Tibial nerve (tissue), 4 donors: Measurements from ENCODE around the gene SDK2. TPM values are rescaled to one million over a fixed set of nuclear protein-coding genes. Genes with fewer than 3 reads are reported as not detected.

Source experiments
- DNase-seq, 2 donors: peaks; one replicate each; pipeline ENCODE4 v3.0.0-alpha.2; 2019; ENCODE audit warnings: low spot score in 2 of 2
- H3K27ac ChIP-seq, 4 donors: fragments of 200-600 bp; sonication (generic) in 3 of 4; one replicate each; pipeline ENCODE4 v1.5.1; 2017 to 2019; ENCODE audit warnings: mild to moderate bottlenecking in 1 of 4
- H3K27me3 ChIP-seq, 2 donors: fragments of 200-600 bp; sonication (generic) in 1 of 2; one replicate each; pipeline versions ENCODE4 v1.5.1 to v1.6.0; 2017 to 2019
- H3K36me3 ChIP-seq, 3 donors: fragments of 200-600 bp; sonication (generic); one replicate each; pipeline ENCODE4 v1.5.1; 2018 to 2019
- H3K4me1 ChIP-seq, 4 donors: fragments of 200-600 bp; sonication (generic) in 3 of 4; one replicate each; pipeline ENCODE4 v1.5.1; 2017 to 2019
- H3K4me3 ChIP-seq, 4 donors: fragments of 200-600 bp; sonication (generic) in 3 of 4; one replicate each; pipeline ENCODE4 v1.5.1; 2017 to 2019; ENCODE audit warnings: mild to moderate bottlenecking in 1 of 4, moderate library complexity in 1 of 4
- H3K9me3 ChIP-seq, 4 donors: fragments of 200-600 bp; sonication (generic) in 3 of 4; one replicate each; pipeline ENCODE4 v1.5.1; 2017 to 2019
- EP300 ChIP-seq, 2 donors: sonication (generic); formaldehyde crosslinking; IDR thresholded peaks; one replicate each; pipeline ENCODE4 v1.6.1; 2017; ENCODE audit warnings: antibody characterized with exemption in 2 of 2, mild to moderate bottlenecking in 1 of 2
- POLR2A ChIP-seq, 2 donors: fragments of 450-650 bp; IDR thresholded peaks; one replicate each; pipeline ENCODE4 v1.6.1; 2017; ENCODE audit warnings: antibody characterized with exemption in 2 of 2, mild to moderate bottlenecking in 2 of 2, moderate library complexity in 2 of 2
- WGBS, 2 donors: methylation state at CpG; one replicate each; pipeline ENCODE4 v1.1.5; 2018; 5-methylcytosine and 5-hydroxymethylcytosine counted together
- total RNA-seq, 4 donors: library from RNA; depleted of rRNA; stranded (reverse); fragments of >200 nt; gene quantifications; one replicate each; pipeline ENCODE4 v1.1.0, GENCODE V29; 2016
- TF ChIP-seq, protein P1 (sequence below), 5 experiments: fragments of 200-600 bp in 3 of 5; fragments of 450-650 bp in 2 of 5; sonication (generic) in 3 of 5; IDR thresholded peaks; one replicate each; pipeline ENCODE4 v1.5.1; 2016 to 2019; ENCODE audit warnings: antibody characterized with exemption in 5 of 5, mild to moderate bottlenecking in 3 of 5, moderate library complexity in 2 of 5

SDK2 gene
- total RNA-seq, 4 donors from 2014 or later: 3.1 to 6.3 (median 4.6) TPM

DNA sequence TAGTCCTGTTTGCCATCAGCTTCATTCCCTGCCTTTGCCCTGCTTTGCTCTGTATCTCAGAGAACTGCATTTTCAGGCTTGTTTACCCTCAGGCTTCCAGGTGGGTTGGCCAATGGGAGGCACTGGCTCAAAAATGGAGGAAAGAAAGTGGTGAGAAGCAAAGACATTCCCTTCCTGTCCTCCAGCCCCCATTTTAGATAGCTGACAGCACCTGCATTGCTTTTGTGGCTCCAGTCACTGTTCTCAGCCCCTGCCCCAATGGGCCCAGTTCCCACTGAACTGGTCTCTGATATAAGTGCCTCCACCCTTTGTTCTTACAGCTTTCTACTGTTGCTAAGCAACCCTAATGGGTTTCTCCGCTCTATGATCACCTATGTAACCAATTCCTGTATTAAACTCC lies 19.4 kb upstream of the SDK2 start:
- no peaks in the 10 kb centered on the region for H3K9me3 ChIP-seq
- no peaks in the 10 kb centered on the region for H3K36me3 ChIP-seq
- no peak overlapping the region for H3K27ac ChIP-seq
- H3K4me1 ChIP-seq: no peaks in the 10 kb centered on the region
- TF ChIP-seq POLR2A (IDR thresholded peaks at IDR 0.05) (no peak), EP300 (IDR thresholded peaks at IDR 0.05) (no peak)
- TF ChIP-seq, protein P1, sequence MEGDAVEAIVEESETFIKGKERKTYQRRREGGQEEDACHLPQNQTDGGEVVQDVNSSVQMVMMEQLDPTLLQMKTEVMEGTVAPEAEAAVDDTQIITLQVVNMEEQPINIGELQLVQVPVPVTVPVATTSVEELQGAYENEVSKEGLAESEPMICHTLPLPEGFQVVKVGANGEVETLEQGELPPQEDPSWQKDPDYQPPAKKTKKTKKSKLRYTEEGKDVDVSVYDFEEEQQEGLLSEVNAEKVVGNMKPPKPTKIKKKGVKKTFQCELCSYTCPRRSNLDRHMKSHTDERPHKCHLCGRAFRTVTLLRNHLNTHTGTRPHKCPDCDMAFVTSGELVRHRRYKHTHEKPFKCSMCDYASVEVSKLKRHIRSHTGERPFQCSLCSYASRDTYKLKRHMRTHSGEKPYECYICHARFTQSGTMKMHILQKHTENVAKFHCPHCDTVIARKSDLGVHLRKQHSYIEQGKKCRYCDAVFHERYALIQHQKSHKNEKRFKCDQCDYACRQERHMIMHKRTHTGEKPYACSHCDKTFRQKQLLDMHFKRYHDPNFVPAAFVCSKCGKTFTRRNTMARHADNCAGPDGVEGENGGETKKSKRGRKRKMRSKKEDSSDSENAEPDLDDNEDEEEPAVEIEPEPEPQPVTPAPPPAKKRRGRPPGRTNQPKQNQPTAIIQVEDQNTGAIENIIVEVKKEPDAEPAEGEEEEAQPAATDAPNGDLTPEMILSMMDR (IDR thresholded peaks at IDR 0.05): no peak
- H3K4me3 ChIP-seq: no peak overlapping the region
- no peak for DNase-seq
- H3K27me3 ChIP-seq: no peaks in the 10 kb centered on the region
- 86 to 89% methylated on average over 1 of the region's 1 CpG for WGBS, 2 donors

DNA sequence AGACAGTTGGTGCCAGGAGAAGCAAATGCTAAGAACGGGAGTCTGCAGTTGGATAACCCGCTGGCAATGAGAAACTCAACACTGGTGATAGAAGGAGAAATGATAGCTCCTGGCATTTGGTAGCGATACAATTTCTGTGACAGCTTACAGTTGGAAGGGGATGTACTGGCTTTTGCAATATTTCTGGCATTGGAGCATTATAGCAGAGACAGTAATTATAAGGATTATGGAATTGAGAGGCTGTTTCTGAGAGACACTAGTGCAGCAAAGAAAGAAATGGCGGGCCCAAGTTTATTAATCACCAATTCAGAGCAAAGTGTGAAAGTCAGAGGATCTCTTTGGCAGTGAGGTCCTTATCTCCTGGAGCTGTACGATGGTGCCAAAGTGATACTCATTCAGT lies 16.1 kb upstream of the SDK2 start:
- peaks cover 0 to 6% (median 0%) of the 10 kb centered on the region in 4 donors for H3K4me1 ChIP-seq
- no peak for DNase-seq
- 88 to 90% methylated on average over 5 of the region's 5 CpGs for WGBS, 2 donors
- TF ChIP-seq POLR2A (IDR thresholded peaks at IDR 0.05) (no peak), EP300 (IDR thresholded peaks at IDR 0.05) (no peak)
- TF ChIP-seq, protein P1 (IDR thresholded peaks at IDR 0.05): no peak
- no peaks in the 10 kb centered on the region for H3K27me3 ChIP-seq
- H3K27ac ChIP-seq: no peak overlapping the region
- H3K9me3 ChIP-seq: no peaks in the 10 kb centered on the region
- no peaks in the 10 kb centered on the region for H3K36me3 ChIP-seq
- H3K4me3 ChIP-seq: no peak overlapping the region

DNA sequence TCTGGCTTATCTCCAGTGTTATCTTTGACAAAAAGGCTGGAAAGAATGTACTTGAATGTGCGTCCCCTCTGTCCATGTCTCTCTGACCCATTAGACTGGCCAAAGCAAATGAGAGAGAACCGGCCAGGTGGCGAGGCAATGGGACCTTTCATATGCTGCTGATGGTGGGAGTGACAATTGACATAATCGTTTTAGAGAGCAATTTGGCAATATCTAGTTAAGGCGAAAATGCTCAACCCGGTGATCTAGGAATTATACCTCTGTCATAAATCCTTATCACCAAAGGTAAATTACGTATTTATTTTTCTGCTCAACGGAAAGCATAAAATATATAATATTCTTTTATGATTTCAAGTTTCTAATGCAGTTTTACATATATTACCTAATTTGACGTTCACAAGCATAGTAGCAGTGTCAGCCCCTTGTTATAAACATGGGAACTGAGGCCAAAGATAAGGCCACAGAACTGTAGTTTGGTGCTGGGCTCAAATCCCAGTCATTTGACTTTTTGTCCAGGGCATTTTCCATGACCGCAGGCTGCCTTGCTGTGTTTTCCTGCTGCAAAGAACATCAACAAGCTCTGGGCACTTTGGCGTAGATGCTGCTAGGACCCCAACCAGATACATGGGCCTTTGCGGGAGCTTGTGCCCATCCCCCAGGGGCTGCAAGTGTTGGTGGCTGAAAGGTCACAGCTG lies 14.7 kb upstream of the SDK2 start:
- no peak for DNase-seq
- TF ChIP-seq, protein P1 (IDR thresholded peaks at IDR 0.05): no peak
- TF ChIP-seq POLR2A (IDR thresholded peaks at IDR 0.05) (no peak), EP300 (IDR thresholded peaks at IDR 0.05) (no peak)
- Histone ChIP-seq H3K4me3 (no peak overlapping the region), H3K4me1 (peaks cover 0 to 6% (median 0%) of the 10 kb centered on the region in 4 donors), H3K36me3 (no peaks in the 10 kb centered on the region), H3K27me3 (no peaks in the 10 kb centered on the region), H3K9me3 (peaks cover 0 to 7% (median 0%) of the 10 kb centered on the region in 4 donors), H3K27ac (no peak overlapping the region)
- 83% methylated on average over 12 of the region's 12 CpGs for WGBS, 2 donors

DNA sequence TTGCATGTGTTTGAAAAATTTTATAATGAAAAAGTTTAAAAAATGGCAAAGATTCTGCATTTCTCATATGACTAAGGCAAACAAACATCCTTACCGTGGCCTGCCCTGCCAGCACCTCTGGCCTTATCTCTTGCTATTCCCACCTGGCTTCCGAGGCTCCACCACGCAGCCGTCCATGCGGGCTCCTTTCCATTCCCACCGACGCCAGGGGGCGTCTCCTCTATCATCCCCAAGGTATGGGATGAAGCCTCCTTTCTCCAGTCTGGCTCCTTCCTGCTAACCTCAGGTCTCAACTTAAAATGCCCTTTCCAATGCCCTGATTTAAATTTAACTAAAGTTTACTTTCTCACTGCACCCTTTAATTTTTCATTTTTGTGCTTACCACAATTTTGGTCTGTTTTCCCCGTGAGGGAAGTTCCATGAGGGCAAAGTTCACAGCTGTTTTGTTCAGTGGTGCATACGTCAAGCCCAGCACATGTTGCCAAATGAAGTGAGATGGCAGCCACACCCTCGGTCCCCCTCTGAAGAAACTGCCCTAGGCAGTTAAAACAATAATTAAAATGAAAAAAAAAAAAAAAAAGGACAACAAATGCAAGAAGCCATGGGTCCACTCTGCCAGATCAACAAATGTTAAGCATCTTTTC lies 13.3 kb upstream of the SDK2 start:
- Histone ChIP-seq H3K27me3 (no peaks in the 10 kb centered on the region), H3K27ac (no peak overlapping the region), H3K9me3 (peaks cover 0 to 19% (median 0%) of the 10 kb centered on the region in 4 donors), H3K36me3 (no peaks in the 10 kb centered on the region), H3K4me3 (no peak overlapping the region), H3K4me1 (peaks cover 0 to 6% (median 0%) of the 10 kb centered on the region in 4 donors)
- DNase-seq: peak in 1 of 2 donors; percentile 28
- 12 to 15% methylated on average over 11 of the region's 11 CpGs for WGBS, 2 donors
- TF ChIP-seq EP300 (IDR thresholded peaks at IDR 0.05): no peak
- TF ChIP-seq, protein P1 (IDR thresholded peaks at IDR 0.05): peak; percentile 20 to 36 (median 28)

DNA sequence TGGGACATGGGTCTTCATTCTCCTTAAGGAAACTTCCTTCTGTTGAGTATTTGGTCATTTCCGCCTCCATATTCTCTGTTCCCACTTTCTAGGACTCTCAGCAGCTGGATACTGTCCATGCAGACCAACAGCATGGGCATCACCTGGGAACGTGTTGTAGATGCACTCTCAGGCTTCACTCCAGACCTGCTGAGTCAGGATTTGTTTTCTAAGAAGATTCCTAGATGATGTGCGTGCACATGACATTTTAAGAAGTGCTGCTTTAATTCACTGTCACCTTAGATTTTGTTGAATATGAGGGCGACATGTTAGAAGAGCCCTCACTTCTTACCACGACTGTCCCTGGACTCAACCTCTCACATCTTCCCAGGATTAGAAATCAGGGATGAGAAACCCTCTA lies 10.0 kb upstream of the SDK2 start:
- no peak for DNase-seq
- Histone ChIP-seq H3K36me3 (no peaks in the 10 kb centered on the region), H3K4me3 (no peak overlapping the region), H3K9me3 (peaks cover 0 to 19% (median 0%) of the 10 kb centered on the region in 4 donors), H3K4me1 (peaks cover 0 to 6% (median 0%) of the 10 kb centered on the region in 4 donors), H3K27me3 (no peaks in the 10 kb centered on the region), H3K27ac (no peak overlapping the region)
- TF ChIP-seq POLR2A (IDR thresholded peaks at IDR 0.05): no peak
- TF ChIP-seq, protein P1 (IDR thresholded peaks at IDR 0.05): no peak
- no peak for TF ChIP-seq EP300 (IDR thresholded peaks at IDR 0.05)
- 90 to 95% methylated on average over 5 of the region's 5 CpGs for WGBS, 2 donors
